Measurements from ENCODE around the gene MEAF6. TPM values are rescaled to one million over a fixed set of nuclear protein-coding genes. Genes with fewer than 3 reads are reported as not detected.
"Not testable (repeated sequence)": the region's sequence is repeated elsewhere in the genome, so short reads cannot be mapped to it uniquely, and the experiment has no call there.

Gene MEAF6
- polyA plus RNA-seq, 3 donors from 2014 or later: 147 to 185 (median 181) TPM

GRCh38 chr1:37515185-37516034, 844 bp upstream of the MEAF6 start:
- Mint-ChIP-seq H3K27ac (peak overlapping the region; percentile 95 to 100 (median 99)), H3K4me3 (peak overlapping the region; percentile 92 to 99 (median 97)), H3K9me3 (no peaks in the 10 kb centered on the region), H3K36me3 (peaks cover 0 to 9% (median 3%) of the 10 kb centered on the region in 3 donors), H3K27me3 (ENCODE audit: low read depth in 3 of 3) (peaks cover 7 to 11% (median 10%) of the 10 kb centered on the region in 3 donors), H3K4me1 (peaks cover 45 to 54% of the 10 kb centered on the region in 2 donors)
- DNase-seq: no peak

- peak; percentile 40 to 46 (median 43) for DNase-seq
- Mint-ChIP-seq H3K9me3 (no peaks in the 10 kb centered on the region), H3K27ac (peak overlapping the region; percentile 66 to 96 (median 90)), H3K4me1 (peaks cover 40 to 52% of the 10 kb centered on the region in 2 donors), H3K4me3 (peak overlapping the region; percentile 90 to 97 (median 93)), H3K27me3 (ENCODE audit: low read depth in 3 of 3) (peaks cover 7 to 11% (median 8%) of the 10 kb centered on the region in 3 donors), H3K36me3 (peaks cover 0 to 15% (median 3%) of the 10 kb centered on the region in 3 donors)
These were observed 694 bp downstream of the MEAF6 start for GRCh38 chr1:37513795-37514349.

GRCh38 chr1:37509181-37509580, 5.4 kb downstream of the MEAF6 start:
- Mint-ChIP-seq H3K4me3 (no peak overlapping the region), H3K27ac (peak overlapping the region in 1 of 6 donors; percentile 18), H3K9me3 (no peaks in the 10 kb centered on the region), H3K4me1 (peaks cover 28 to 44% of the 10 kb centered on the region in 2 donors), H3K27me3 (ENCODE audit: low read depth in 3 of 3) (peaks cover 3 to 6% (median 5%) of the 10 kb centered on the region in 3 donors), H3K36me3 (peaks cover 12 to 33% (median 15%) of the 10 kb centered on the region in 3 donors)
- DNase-seq: no peak

GRCh38 chr1:37506740-37507139, 7.8 kb downstream of the MEAF6 start:
- Mint-ChIP-seq H3K36me3 (peaks cover 14 to 36% (median 15%) of the 10 kb centered on the region in 3 donors), H3K27me3 (ENCODE audit: low read depth in 3 of 3) (peaks cover 0 to 3% (median 0%) of the 10 kb centered on the region in 3 donors), H3K27ac (no peak overlapping the region), H3K9me3 (no peaks in the 10 kb centered on the region), H3K4me1 (peaks cover 12 to 24% of the 10 kb centered on the region in 2 donors), H3K4me3 (no peak overlapping the region)
- DNase-seq: no peak

- H3K4me1 Mint-ChIP-seq; H3K9me3 Mint-ChIP-seq; H3K27me3 Mint-ChIP-seq (ENCODE audit: low read depth in 3 of 3); DNase-seq; H3K27ac Mint-ChIP-seq; H3K4me3 Mint-ChIP-seq: not testable (repeated sequence)
- peaks cover 18 to 42% (median 19%) of the 10 kb centered on the region in 3 donors for H3K36me3 Mint-ChIP-seq
These were observed 11.8 kb downstream of the MEAF6 start for GRCh38 chr1:37502791-37503190.

GRCh38 chr1:37502104-37502503, 12.5 kb downstream of the MEAF6 start:
- H3K9me3 Mint-ChIP-seq: no peaks in the 10 kb centered on the region
- peak overlapping the region in 3 of 6 donors; percentile 17 to 46 (median 23) for H3K27ac Mint-ChIP-seq
- H3K27me3 Mint-ChIP-seq (ENCODE audit: low read depth in 3 of 3): peaks cover 0 to 3% (median 2%) of the 10 kb centered on the region in 3 donors
- no peak for DNase-seq
- H3K4me3 Mint-ChIP-seq: no peak overlapping the region
- H3K36me3 Mint-ChIP-seq: peaks cover 12 to 35% (median 13%) of the 10 kb centered on the region in 3 donors
- H3K4me1 Mint-ChIP-seq: peaks cover 0 to 4% of the 10 kb centered on the region in 2 donors

- Mint-ChIP-seq H3K4me1 (peaks cover 1 to 4% of the 10 kb centered on the region in 2 donors), H3K27me3 (ENCODE audit: low read depth in 3 of 3) (peaks cover 0 to 3% (median 2%) of the 10 kb centered on the region in 3 donors), H3K27ac (peak overlapping the region in 3 of 6 donors; percentile 17 to 46 (median 23)), H3K4me3 (no peak overlapping the region), H3K36me3 (peaks cover 12 to 34% (median 13%) of the 10 kb centered on the region in 3 donors), H3K9me3 (no peaks in the 10 kb centered on the region)
- no peak for DNase-seq
These were observed 12.9 kb downstream of the MEAF6 start for GRCh38 chr1:37501661-37502060.

GRCh38 chr1:37498872-37499617, 15.5 kb downstream of the MEAF6 start:
- Mint-ChIP-seq H3K4me1 (peaks cover 3 to 6% of the 10 kb centered on the region in 2 donors), H3K27ac (no peak overlapping the region), H3K36me3 (peaks cover 4 to 31% (median 10%) of the 10 kb centered on the region in 3 donors), H3K4me3 (no peak overlapping the region), H3K27me3 (ENCODE audit: low read depth in 3 of 3) (peaks cover 0 to 2% (median 0%) of the 10 kb centered on the region in 3 donors), H3K9me3 (no peaks in the 10 kb centered on the region)
- DNase-seq: no peak

GRCh38 chr1:37497832-37498231, 16.7 kb downstream of the MEAF6 start:
- H3K36me3 Mint-ChIP-seq: peaks cover 14 to 40% (median 21%) of the 10 kb centered on the region in 3 donors
- no peaks in the 10 kb centered on the region for H3K9me3 Mint-ChIP-seq
- H3K4me3 Mint-ChIP-seq: no peak overlapping the region
- no peak for DNase-seq
- peak overlapping the region in 1 of 6 donors; percentile 74 for H3K27ac Mint-ChIP-seq
- peaks cover 0 to 2% (median 0%) of the 10 kb centered on the region in 3 donors for H3K27me3 Mint-ChIP-seq (ENCODE audit: low read depth in 3 of 3)
- H3K4me1 Mint-ChIP-seq: peaks cover 3 to 6% of the 10 kb centered on the region in 2 donors

GRCh38 chr1:37495875-37496274, 18.7 kb downstream of the MEAF6 start:
- peaks cover 1 to 6% of the 10 kb centered on the region in 2 donors for H3K4me1 Mint-ChIP-seq
- no peaks in the 10 kb centered on the region for H3K27me3 Mint-ChIP-seq (ENCODE audit: low read depth in 3 of 3)
- H3K4me3 Mint-ChIP-seq: no peak overlapping the region
- H3K9me3 Mint-ChIP-seq: no peaks in the 10 kb centered on the region
- H3K27ac Mint-ChIP-seq: peak overlapping the region in 3 of 6 donors; percentile 23 to 49 (median 36)
- peaks cover 15 to 32% (median 20%) of the 10 kb centered on the region in 3 donors for H3K36me3 Mint-ChIP-seq
- no peak for DNase-seq

GRCh38 chr1:37493336-37494098, 21.0 kb downstream of the MEAF6 start:
- Mint-ChIP-seq H3K27ac (peak overlapping the region in 2 of 6 donors; percentile 21 to 44), H3K27me3 (ENCODE audit: low read depth in 3 of 3) (no peaks in the 10 kb centered on the region), H3K4me3 (no peak overlapping the region), H3K36me3 (peaks cover 17 to 31% (median 20%) of the 10 kb centered on the region in 3 donors), H3K9me3 (no peaks in the 10 kb centered on the region), H3K4me1 (peaks cover 1 to 6% of the 10 kb centered on the region in 2 donors)
- DNase-seq: no peak

- H3K4me1 Mint-ChIP-seq: peaks cover 10 to 16% of the 10 kb centered on the region in 2 donors
- H3K4me3 Mint-ChIP-seq: no peak overlapping the region
- H3K36me3 Mint-ChIP-seq: peaks cover 9 to 16% (median 12%) of the 10 kb centered on the region in 3 donors
- no peak for DNase-seq
- peak overlapping the region; percentile 9 to 78 (median 16) for H3K27ac Mint-ChIP-seq
- peaks cover 0 to 4% (median under 1%) of the 10 kb centered on the region in 3 donors for H3K27me3 Mint-ChIP-seq (ENCODE audit: low read depth in 3 of 3)
- no peaks in the 10 kb centered on the region for H3K9me3 Mint-ChIP-seq
These were observed 27.0 kb downstream of the MEAF6 start for GRCh38 chr1:37487619-37487984.
